HEK293 (cell line): Measurements from ENCODE around the gene PRM1.

Source experiments
- CTCF ChIA-PET: fragments of 350-600 bp; formaldehyde crosslinking; extraction: SDS; loops from one replicate; lab custom pipeline; 2021; ENCODE audit warnings: antibody characterized with exemption; lab: Yijun Ruan, JAX
- POLR2A ChIA-PET: fragments of 300-600 bp; formaldehyde crosslinking; extraction: SDS; loops from one replicate; lab custom pipeline; 2020; ENCODE audit warnings: antibody characterized with exemption, inconsistent platforms; lab: Yijun Ruan, JAX
- H3K27ac ChIP-seq: fragments of 200-500 bp; sonication (Bioruptor generic); 2 replicates; pipeline ENCODE4 v1.5.1; 2014; ENCODE audit warnings: low read depth, low read length, control low read depth, inconsistent platforms; ENCODE audit errors: extremely low read depth
- H3K36me3 ChIP-seq, 2 experiments: fragments of 200-500 bp in 1 of 2; sonication (Bioruptor generic) in 1 of 2; 1 replicate in 1 of 2; 2 replicates in 1 of 2; pipeline ENCODE4 v1.5.1; 2014 to 2017; ENCODE audit warnings: inconsistent platforms in 2 of 2, low read length in 2 of 2; ENCODE audit not compliant: control insufficient read depth in 2 of 2, insufficient read depth in 1 of 2
- H3K4me1 ChIP-seq: fragments of 200-500 bp; sonication (Bioruptor generic); 2 replicates; pipeline ENCODE4 v1.5.1; 2014; ENCODE audit warnings: mild to moderate bottlenecking, low read length, inconsistent platforms; ENCODE audit not compliant: control insufficient read depth, insufficient read depth
- H3K4me3 ChIP-seq: 2 replicates; pipeline ENCODE4 v1.5.1; 2011; ENCODE audit warnings: low read depth, mild to moderate bottlenecking, control low read depth, low read length, moderate library complexity
- H3K9me3 ChIP-seq: fragments of 200-500 bp; sonication (Bioruptor generic); 2 replicates; pipeline ENCODE4 v1.5.1; 2014; ENCODE audit warnings: low read depth, low read length, inconsistent platforms; ENCODE audit not compliant: control insufficient read depth, insufficient read depth
- KLF10 ChIP-seq: fragments of 450-650 bp; IDR thresholded peaks from 2 replicates; pipeline ENCODE4 v1.5.1; 2018; ENCODE audit warnings: missing biosample characterization, mild to moderate bottlenecking, missing genetic modification characterization
- ZBTB48 ChIP-seq: fragments of 450-650 bp; formaldehyde crosslinking; IDR thresholded peaks from 2 replicates; pipeline ENCODE4 v1.5.1; 2016; ENCODE audit warnings: missing biosample characterization, missing genetic modification characterization
- ZFP3 ChIP-seq: fragments of 450-650 bp; formaldehyde crosslinking; IDR thresholded peaks from 2 replicates; pipeline ENCODE4 v1.5.1; 2016; ENCODE audit warnings: low read depth, missing biosample characterization, missing genetic modification characterization
- ZNF10 ChIP-seq: fragments of 450-650 bp; formaldehyde crosslinking; IDR thresholded peaks from 2 replicates; pipeline ENCODE4 v1.5.1; 2017; ENCODE audit warnings: missing biosample characterization, missing genetic modification characterization
- ZNF155 ChIP-seq: fragments of 450-650 bp; formaldehyde crosslinking; IDR thresholded peaks from 2 replicates; pipeline ENCODE4 v1.5.1; 2016; ENCODE audit warnings: missing biosample characterization, missing genetic modification characterization
- ZNF16 ChIP-seq: fragments of 450-650 bp; formaldehyde crosslinking; IDR thresholded peaks from 2 replicates; pipeline ENCODE4 v1.5.1; 2016; ENCODE audit warnings: low read depth, missing biosample characterization, missing genetic modification characterization
- ZNF169 ChIP-seq: fragments of 450-650 bp; formaldehyde crosslinking; IDR thresholded peaks from 2 replicates; pipeline ENCODE4 v1.5.1; 2016; ENCODE audit warnings: missing biosample characterization, missing genetic modification characterization
- ZNF175 ChIP-seq: fragments of 450-650 bp; formaldehyde crosslinking; IDR thresholded peaks from 2 replicates; pipeline ENCODE4 v1.5.1; 2016; ENCODE audit warnings: missing biosample characterization, missing genetic modification characterization
- ZNF184 ChIP-seq: fragments of 450-650 bp; IDR thresholded peaks from 2 replicates; pipeline ENCODE4 v1.5.1; 2018; ENCODE audit warnings: missing biosample characterization, mild to moderate bottlenecking, missing genetic modification characterization
- ZNF19 ChIP-seq: fragments of 450-650 bp; formaldehyde crosslinking; IDR thresholded peaks from 2 replicates; pipeline ENCODE4; 2016; ENCODE audit warnings: missing biosample characterization, missing genetic modification characterization, low read depth
- ZNF501 ChIP-seq: fragments of 450-650 bp; formaldehyde crosslinking; IDR thresholded peaks from 2 replicates; pipeline ENCODE4 v1.5.1; 2016; ENCODE audit warnings: missing biosample characterization, missing genetic modification characterization
- ZNF600 ChIP-seq: fragments of 450-650 bp; formaldehyde crosslinking; IDR thresholded peaks from 2 replicates; pipeline ENCODE4 v1.5.1; 2016; ENCODE audit warnings: missing biosample characterization, missing genetic modification characterization
- ZNF610 ChIP-seq: fragments of 450-650 bp; formaldehyde crosslinking; IDR thresholded peaks from 2 replicates; pipeline ENCODE4 v1.5.1; 2016; ENCODE audit warnings: missing biosample characterization, missing genetic modification characterization, borderline replicate concordance
- ZNF623 ChIP-seq: fragments of 450-650 bp; formaldehyde crosslinking; IDR thresholded peaks from 2 replicates; pipeline ENCODE4 v1.5.1; 2016; ENCODE audit warnings: missing biosample characterization, missing genetic modification characterization
- ZNF654 ChIP-seq: fragments of 450-650 bp; formaldehyde crosslinking; IDR thresholded peaks from 2 replicates; pipeline ENCODE4 v1.5.1; 2016; ENCODE audit warnings: low read depth, missing biosample characterization, missing genetic modification characterization
- ZNF837 ChIP-seq: fragments of 450-650 bp; formaldehyde crosslinking; IDR thresholded peaks from 2 replicates; pipeline ENCODE4 v1.5.1; 2016; ENCODE audit warnings: missing biosample characterization, missing genetic modification characterization
- TF ChIP-seq, protein P1 (sequence below): fragments of 450-650 bp; formaldehyde crosslinking; conservative IDR thresholded peaks from 2 replicates; pipeline ENCODE4 v1.5.1; 2016; ENCODE audit warnings: low read depth, missing biosample characterization, missing genetic modification characterization
- TF ChIP-seq, protein P2 (sequence below): fragments of 450-650 bp; formaldehyde crosslinking; IDR thresholded peaks from 2 replicates; pipeline ENCODE4 v1.5.1; 2016; ENCODE audit warnings: missing biosample characterization, missing genetic modification characterization
- TF ChIP-seq, protein P3 (sequence below): fragments of 450-650 bp; formaldehyde crosslinking; IDR thresholded peaks from 2 replicates; pipeline ENCODE4 v1.5.1; 2016; ENCODE audit warnings: missing biosample characterization, missing genetic modification characterization
- TF ChIP-seq, protein P4 (sequence below): fragments of 450-650 bp; formaldehyde crosslinking; optimal IDR thresholded peaks from 2 replicates; pipeline ENCODE3; 2016; ENCODE audit warnings: missing biosample characterization, mild to moderate bottlenecking, missing genetic modification characterization

Gene PRM1

DNA sequence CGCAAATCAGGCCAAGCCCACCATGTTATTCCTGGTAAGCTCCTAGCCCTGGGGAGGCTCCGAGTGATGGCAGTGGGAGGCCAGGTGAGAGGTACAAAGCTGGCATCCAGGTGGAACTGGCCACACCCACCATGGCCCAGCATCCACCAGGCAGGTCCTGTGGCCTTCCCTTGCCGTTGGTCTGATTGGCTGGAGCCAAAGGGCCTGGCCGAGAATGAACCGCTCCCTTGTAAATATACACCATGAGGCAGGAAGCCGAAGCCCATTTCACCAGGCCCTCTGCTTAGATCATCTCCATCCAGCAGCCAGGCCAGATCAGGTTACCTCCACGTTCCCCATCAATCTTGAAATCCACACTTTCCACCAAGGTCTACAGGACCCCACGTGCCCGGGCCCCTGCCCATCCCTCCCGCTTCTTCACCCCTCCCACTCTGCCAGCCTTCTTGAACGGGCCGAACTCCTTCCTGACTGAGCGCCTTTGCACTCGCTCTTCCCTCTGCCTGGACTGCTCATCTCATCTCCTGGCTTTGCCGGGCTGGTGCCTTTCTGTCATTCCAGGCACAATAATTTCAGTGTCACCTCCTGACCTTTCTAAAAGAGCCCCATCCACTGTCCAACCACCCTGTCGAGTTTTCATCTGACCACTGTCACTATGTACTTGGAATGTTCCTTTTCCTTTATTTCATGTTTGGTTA is 30.9 kb downstream of the PRM1 start:
- no peak for TF ChIP-seq ZNF610
- TF ChIP-seq, protein P1, sequence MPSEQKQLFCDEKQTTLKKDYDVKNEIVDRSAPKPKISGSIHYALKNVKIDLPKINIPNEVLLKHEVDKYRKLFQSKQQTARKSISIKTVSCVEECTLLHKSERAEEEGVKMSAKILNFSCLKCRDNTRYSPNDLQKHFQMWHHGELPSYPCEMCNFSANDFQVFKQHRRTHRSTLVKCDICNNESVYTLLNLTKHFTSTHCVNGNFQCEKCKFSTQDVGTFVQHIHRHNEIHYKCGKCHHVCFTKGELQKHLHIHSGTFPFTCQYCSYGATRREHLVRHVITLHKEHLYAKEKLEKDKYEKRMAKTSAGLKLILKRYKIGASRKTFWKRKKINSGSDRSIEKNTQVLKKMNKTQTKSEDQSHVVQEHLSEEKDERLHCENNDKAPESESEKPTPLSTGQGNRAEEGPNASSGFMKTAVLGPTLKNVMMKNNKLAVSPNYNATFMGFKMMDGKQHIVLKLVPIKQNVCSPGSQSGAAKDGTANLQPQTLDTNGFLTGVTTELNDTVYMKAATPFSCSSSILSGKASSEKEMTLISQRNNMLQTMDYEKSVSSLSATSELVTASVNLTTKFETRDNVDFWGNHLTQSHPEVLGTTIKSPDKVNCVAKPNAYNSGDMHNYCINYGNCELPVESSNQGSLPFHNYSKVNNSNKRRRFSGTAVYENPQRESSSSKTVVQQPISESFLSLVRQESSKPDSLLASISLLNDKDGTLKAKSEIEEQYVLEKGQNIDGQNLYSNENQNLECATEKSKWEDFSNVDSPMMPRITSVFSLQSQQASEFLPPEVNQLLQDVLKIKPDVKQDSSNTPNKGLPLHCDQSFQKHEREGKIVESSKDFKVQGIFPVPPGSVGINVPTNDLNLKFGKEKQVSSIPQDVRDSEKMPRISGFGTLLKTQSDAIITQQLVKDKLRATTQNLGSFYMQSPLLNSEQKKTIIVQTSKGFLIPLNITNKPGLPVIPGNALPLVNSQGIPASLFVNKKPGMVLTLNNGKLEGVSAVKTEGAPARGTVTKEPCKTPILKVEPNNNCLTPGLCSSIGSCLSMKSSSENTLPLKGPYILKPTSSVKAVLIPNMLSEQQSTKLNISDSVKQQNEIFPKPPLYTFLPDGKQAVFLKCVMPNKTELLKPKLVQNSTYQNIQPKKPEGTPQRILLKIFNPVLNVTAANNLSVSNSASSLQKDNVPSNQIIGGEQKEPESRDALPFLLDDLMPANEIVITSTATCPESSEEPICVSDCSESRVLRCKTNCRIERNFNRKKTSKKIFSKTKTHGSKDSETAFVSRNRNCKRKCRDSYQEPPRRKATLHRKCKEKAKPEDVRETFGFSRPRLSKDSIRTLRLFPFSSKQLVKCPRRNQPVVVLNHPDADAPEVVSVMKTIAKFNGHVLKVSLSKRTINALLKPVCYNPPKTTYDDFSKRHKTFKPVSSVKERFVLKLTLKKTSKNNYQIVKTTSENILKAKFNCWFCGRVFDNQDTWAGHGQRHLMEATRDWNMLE: no peak
- TF ChIP-seq ZNF19: no peak
- TF ChIP-seq ZNF600 (tag by site-specific recombination): peak; percentile 58
- no peak for TF ChIP-seq ZNF169
- TF ChIP-seq, protein P2, sequence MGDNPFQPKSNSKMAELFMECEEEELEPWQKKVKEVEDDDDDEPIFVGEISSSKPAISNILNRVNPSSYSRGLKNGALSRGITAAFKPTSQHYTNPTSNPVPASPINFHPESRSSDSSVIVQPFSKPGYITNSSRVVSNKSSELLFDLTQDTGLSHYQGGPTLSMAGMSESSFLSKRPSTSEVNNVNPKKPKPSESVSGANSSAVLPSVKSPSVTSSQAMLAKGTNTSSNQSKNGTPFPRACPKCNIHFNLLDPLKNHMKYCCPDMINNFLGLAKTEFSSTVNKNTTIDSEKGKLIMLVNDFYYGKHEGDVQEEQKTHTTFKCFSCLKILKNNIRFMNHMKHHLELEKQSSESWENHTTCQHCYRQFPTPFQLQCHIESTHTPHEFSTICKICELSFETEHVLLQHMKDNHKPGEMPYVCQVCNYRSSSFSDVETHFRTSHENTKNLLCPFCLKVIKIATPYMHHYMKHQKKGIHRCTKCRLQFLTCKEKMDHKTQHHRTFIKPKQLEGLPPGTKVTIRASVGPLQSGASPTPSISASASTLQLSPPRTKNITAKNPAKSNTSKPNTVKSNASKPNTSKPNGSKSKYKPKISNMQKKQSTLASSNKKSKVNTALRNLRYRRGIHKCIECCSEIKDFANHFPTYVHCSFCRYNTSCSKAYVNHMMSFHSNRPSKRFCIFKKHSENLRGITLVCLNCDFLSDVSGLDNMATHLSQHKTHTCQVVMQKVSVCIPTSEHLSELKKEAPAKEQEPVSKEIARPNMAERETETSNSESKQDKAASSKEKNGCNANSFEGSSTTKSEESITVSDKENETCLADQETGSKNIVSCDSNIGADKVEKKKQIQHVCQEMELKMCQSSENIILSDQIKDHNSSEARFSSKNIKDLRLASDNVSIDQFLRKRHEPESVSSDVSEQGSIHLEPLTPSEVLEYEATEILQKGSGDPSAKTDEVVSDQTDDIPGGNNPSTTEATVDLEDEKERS (tag by site-specific recombination): no peak
- TF ChIP-seq ZNF16 (tag by site-specific recombination): no peak
- Histone ChIP-seq H3K27ac (no peak overlapping the region), H3K4me3 (no peak overlapping the region), H3K9me3 (no peaks in the 10 kb centered on the region), H3K36me3 (no peaks in the 10 kb centered on the region), H3K4me1 (no peaks in the 10 kb centered on the region)
- POLR2A ChIA-PET: interaction anchor here (0.6 kb wide), 1 partner anchor 142 kb away, joined by 4 read pairs; no protein-coding TSS in a partner anchor
- CTCF ChIA-PET: no interaction called here

DNA sequence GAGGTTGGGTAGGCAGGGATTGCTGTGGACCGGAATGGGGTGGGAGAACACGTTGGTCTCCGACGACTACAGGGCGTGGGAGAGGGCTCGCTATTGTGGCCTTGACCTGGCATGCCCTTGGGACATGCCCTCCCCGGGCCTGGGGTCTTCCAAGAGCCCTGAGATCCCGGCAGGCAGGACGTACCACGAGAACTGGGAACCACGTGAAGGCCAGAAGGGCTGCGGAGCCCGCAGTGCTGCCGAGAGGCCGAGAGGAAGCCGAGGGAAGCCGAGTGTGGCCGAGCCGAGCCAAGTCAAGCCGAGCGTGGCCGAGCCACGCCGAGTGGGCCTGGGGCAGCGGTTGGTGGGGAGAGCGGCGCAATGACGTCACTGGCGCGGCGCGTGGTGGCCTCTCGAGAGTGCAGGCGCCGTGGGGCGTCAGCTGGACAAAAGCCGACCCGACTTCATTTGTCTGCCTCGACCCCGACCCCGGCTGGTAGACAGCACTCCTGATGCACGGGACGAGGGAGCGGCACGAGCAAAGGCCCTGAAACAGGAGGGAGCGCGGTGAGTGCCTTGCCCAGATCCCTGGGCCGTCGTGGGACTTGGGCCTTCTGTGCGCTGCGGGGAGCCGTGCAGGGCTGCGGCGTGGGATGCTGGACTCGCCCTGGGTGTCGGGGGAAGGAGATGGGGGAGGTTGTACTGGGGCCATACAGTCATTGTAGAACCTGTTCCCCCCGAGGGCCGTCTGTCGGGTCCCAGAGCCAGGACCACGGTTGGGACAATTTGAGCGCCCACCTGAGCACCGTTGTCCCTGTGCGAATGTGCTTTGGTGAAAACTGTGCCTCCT is 31.7 kb downstream of the PRM1 start:
- TF ChIP-seq ZNF623 (tag by site-specific recombination) (peak; percentile 39), ZBTB48 (tag by site-specific recombination) (no peak)
- Histone ChIP-seq H3K27ac (no peak overlapping the region), H3K4me1 (no peaks in the 10 kb centered on the region), H3K9me3 (no peaks in the 10 kb centered on the region), H3K36me3 (no peaks in the 10 kb centered on the region), H3K4me3 (no peak overlapping the region)
- ChIA-PET CTCF (no interaction called here), POLR2A (no interaction called here)

DNA sequence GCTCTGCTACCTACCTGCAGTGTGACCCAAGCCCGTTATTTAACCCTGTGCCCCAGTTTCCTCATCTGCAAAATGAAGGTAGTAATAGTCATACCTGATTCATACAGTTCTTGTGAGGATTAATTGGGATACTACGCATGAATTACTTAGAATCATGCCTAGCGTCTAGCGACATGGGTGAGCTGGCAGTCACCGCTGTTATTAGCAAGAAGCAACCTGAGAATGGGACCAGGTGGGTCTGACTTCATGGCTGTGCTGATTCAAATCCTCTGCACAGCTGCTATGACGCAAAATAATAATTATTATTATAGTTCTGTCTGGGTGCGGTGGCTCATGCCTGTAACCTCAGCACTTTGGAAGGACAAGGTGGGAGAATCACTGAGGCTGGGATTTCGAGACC is 33.0 kb downstream of the PRM1 start:
- no peak overlapping the region for H3K27ac ChIP-seq
- ChIA-PET POLR2A (interaction anchor here (0.7 kb wide), 1 partner anchor 239 kb away, joined by 5 read pairs; no protein-coding TSS in a partner anchor), CTCF (interaction anchor here (0.7 kb wide), 2 partner anchors 32 to 234 kb away, joined by 3 read pairs; no protein-coding TSS in a partner anchor)
- no peaks in the 10 kb centered on the region for H3K36me3 ChIP-seq
- no peaks in the 10 kb centered on the region for H3K9me3 ChIP-seq
- H3K4me3 ChIP-seq: no peak overlapping the region
- no peaks in the 10 kb centered on the region for H3K4me1 ChIP-seq
- TF ChIP-seq ZNF10: no peak
- TF ChIP-seq, protein P3, sequence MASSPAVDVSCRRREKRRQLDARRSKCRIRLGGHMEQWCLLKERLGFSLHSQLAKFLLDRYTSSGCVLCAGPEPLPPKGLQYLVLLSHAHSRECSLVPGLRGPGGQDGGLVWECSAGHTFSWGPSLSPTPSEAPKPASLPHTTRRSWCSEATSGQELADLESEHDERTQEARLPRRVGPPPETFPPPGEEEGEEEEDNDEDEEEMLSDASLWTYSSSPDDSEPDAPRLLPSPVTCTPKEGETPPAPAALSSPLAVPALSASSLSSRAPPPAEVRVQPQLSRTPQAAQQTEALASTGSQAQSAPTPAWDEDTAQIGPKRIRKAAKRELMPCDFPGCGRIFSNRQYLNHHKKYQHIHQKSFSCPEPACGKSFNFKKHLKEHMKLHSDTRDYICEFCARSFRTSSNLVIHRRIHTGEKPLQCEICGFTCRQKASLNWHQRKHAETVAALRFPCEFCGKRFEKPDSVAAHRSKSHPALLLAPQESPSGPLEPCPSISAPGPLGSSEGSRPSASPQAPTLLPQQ (tag by site-specific recombination): no peak
- no peak for TF ChIP-seq ZFP3
- TF ChIP-seq ZNF184 (tag by site-specific recombination): no peak
- no peak for TF ChIP-seq ZNF175 (tag by site-specific recombination)
- TF ChIP-seq ZNF837 (tag by site-specific recombination): no peak
- TF ChIP-seq ZNF654 (tag by site-specific recombination): no peak
- TF ChIP-seq KLF10: no peak
- no peak for TF ChIP-seq ZNF155 (tag by site-specific recombination)
- TF ChIP-seq ZNF501: no peak
- TF ChIP-seq, protein P4, sequence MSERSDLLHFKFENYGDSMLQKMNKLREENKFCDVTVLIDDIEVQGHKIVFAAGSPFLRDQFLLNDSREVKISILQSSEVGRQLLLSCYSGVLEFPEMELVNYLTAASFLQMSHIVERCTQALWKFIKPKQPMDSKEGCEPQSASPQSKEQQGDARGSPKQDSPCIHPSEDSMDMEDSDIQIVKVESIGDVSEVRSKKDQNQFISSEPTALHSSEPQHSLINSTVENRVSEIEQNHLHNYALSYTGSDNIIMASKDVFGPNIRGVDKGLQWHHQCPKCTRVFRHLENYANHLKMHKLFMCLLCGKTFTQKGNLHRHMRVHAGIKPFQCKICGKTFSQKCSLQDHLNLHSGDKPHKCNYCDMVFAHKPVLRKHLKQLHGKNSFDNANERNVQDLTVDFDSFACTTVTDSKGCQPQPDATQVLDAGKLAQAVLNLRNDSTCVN (tag by site-specific recombination): no peak
